ENCODE data around the gene LARGE1. TPM values are rescaled to one million over a fixed set of nuclear protein-coding genes. Genes with fewer than 3 reads are reported as not detected.
"Not testable (repeated sequence)": the region's sequence is repeated elsewhere in the genome, so short reads cannot be mapped to it uniquely, and the experiment has no call there.

The LARGE1 gene
- total RNA-seq, 1 donor from 2014 or later = 22.6 TPM

- DNase-seq (ENCODE audit: low read depth) = no peak
These were observed 534.7 kb downstream of the LARGE1 start for GRCh38 chr22:33385611-33386010.

GRCh38 chr22:33382436-33382835 lies 537.8 kb downstream of the LARGE1 start:
- no peak for DNase-seq (ENCODE audit: low read depth)

GRCh38 chr22:33381531-33382406 lies 538.5 kb downstream of the LARGE1 start:
- peak; percentile 56 for DNase-seq (ENCODE audit: low read depth)

- peak; percentile 66 for DNase-seq (ENCODE audit: low read depth)
These were observed 539.3 kb downstream of the LARGE1 start for GRCh38 chr22:33380789-33381530.

- DNase-seq (ENCODE audit: low read depth) = no peak
These were observed 540.4 kb downstream of the LARGE1 start for GRCh38 chr22:33379836-33380235.

GRCh38 chr22:33372875-33373274 lies 547.4 kb downstream of the LARGE1 start:
- DNase-seq (ENCODE audit: low read depth) = no peak

- DNase-seq (ENCODE audit: low read depth) = not testable (repeated sequence)
These were observed 557.0 kb downstream of the LARGE1 start for GRCh38 chr22:33363256-33363655.

- DNase-seq (ENCODE audit: low read depth) = no peak
These were observed 557.6 kb downstream of the LARGE1 start for GRCh38 chr22:33362702-33363101.

GRCh38 chr22:33361581-33361980 lies 558.7 kb downstream of the LARGE1 start:
- DNase-seq (ENCODE audit: low read depth) = no peak

GRCh38 chr22:33357981-33358399 lies 562.3 kb downstream of the LARGE1 start:
- no peak for DNase-seq (ENCODE audit: low read depth)

GRCh38 chr22:33354928-33355327 lies 565.3 kb downstream of the LARGE1 start:
- DNase-seq (ENCODE audit: low read depth) = no peak

- no peak for DNase-seq (ENCODE audit: low read depth)
These were observed 566.8 kb downstream of the LARGE1 start for GRCh38 chr22:33353502-33353901.

GRCh38 chr22:33352768-33353167 lies 567.5 kb downstream of the LARGE1 start:
- no peak for DNase-seq (ENCODE audit: low read depth)

- DNase-seq (ENCODE audit: low read depth) = no peak
These were observed 569.3 kb downstream of the LARGE1 start for GRCh38 chr22:33350961-33351360.

GRCh38 chr22:33350491-33350890 lies 569.8 kb downstream of the LARGE1 start:
- DNase-seq (ENCODE audit: low read depth) = no peak

- no peak for DNase-seq (ENCODE audit: low read depth)
These were observed 573.3 kb downstream of the LARGE1 start for GRCh38 chr22:33347002-33347401.

- DNase-seq (ENCODE audit: low read depth) = no peak
These were observed 578.7 kb downstream of the LARGE1 start for GRCh38 chr22:33341611-33342010.

GRCh38 chr22:33337524-33337923 lies 582.8 kb downstream of the LARGE1 start:
- no peak for DNase-seq (ENCODE audit: low read depth)

GRCh38 chr22:33335611-33336279 lies 584.5 kb downstream of the LARGE1 start:
- DNase-seq (ENCODE audit: low read depth) = no peak

- no peak for DNase-seq (ENCODE audit: low read depth)
These were observed 587.7 kb downstream of the LARGE1 start for GRCh38 chr22:33332538-33332937.

- DNase-seq (ENCODE audit: low read depth) = no peak
These were observed 589.3 kb downstream of the LARGE1 start for GRCh38 chr22:33331017-33331416.

- DNase-seq (ENCODE audit: low read depth) = no peak
These were observed 589.7 kb downstream of the LARGE1 start for GRCh38 chr22:33330534-33330933.

Data from myocyte (in vitro differentiated cells).